GM12865 (cell line): ENCODE measurements around the gene NGF.

ENCODE experiments used
- DNase-seq: peaks from one replicate; pipeline ENCODE4 v3.0.0; 2010; ENCODE audit warnings: low read depth
- H3K4me3 ChIP-seq: 2 replicates; pipeline ENCODE4 v1.5.1; 2011; ENCODE audit warnings: mild to moderate bottlenecking, low read depth, low read length, control low read depth
- CTCF ChIP-seq: IDR thresholded peaks from 2 replicates; pipeline ENCODE4 v1.5.1; 2011; ENCODE audit warnings: low read length, control low read depth, low read depth, inconsistent platforms; ENCODE audit not compliant: insufficient read depth; ENCODE audit errors: missing control alignments

Gene NGF

GRCh38 chr1:115255154-115255553 lies 82.9 kb downstream of the NGF start:
- DNase-seq: no peak
- no peak for TF ChIP-seq CTCF
- no peak overlapping the region for H3K4me3 ChIP-seq

- H3K4me3 ChIP-seq: no peak overlapping the region
- no peak for TF ChIP-seq CTCF
- no peak for DNase-seq
Measured at GRCh38 chr1:115252585-115252984, 85.5 kb downstream of the NGF start.

- no peak for TF ChIP-seq CTCF
- no peak overlapping the region for H3K4me3 ChIP-seq
- no peak for DNase-seq
Measured at GRCh38 chr1:115251856-115252255, 86.2 kb downstream of the NGF start.

GRCh38 chr1:115251340-115251748 lies 86.7 kb downstream of the NGF start:
- no peak for DNase-seq
- no peak overlapping the region for H3K4me3 ChIP-seq
- no peak for TF ChIP-seq CTCF

GRCh38 chr1:115246526-115246925 lies 91.5 kb downstream of the NGF start:
- no peak for TF ChIP-seq CTCF
- DNase-seq: no peak
- no peak overlapping the region for H3K4me3 ChIP-seq

GRCh38 chr1:115245227-115245626 lies 92.8 kb downstream of the NGF start:
- TF ChIP-seq CTCF: no peak
- H3K4me3 ChIP-seq: no peak overlapping the region
- no peak for DNase-seq

- TF ChIP-seq CTCF: no peak
- no peak overlapping the region for H3K4me3 ChIP-seq
- DNase-seq: no peak
Measured at GRCh38 chr1:115242543-115242942, 95.5 kb downstream of the NGF start.
